HFF-Myc (cell line): ENCODE results near the gene GRIN3A.

Experiments used
- DNase-seq: peaks from one replicate; pipeline ENCODE4 v3.0.0-alpha.2; 2011; ENCODE audit warnings: low read depth; ENCODE audit errors: extremely low read depth
- H3K4me3 ChIP-seq: replicated peaks from 2 replicates; pipeline ENCODE4 v1.5.1; 2011; ENCODE audit warnings: low read depth, mild to moderate bottlenecking, control low read depth, low read length
- CTCF ChIP-seq: IDR thresholded peaks from 2 replicates; pipeline ENCODE4 v1.5.1; 2012; ENCODE audit warnings: mild to moderate bottlenecking, low read depth, low read length, control low read depth; ENCODE audit errors: missing control alignments

GRIN3A gene

DNA sequence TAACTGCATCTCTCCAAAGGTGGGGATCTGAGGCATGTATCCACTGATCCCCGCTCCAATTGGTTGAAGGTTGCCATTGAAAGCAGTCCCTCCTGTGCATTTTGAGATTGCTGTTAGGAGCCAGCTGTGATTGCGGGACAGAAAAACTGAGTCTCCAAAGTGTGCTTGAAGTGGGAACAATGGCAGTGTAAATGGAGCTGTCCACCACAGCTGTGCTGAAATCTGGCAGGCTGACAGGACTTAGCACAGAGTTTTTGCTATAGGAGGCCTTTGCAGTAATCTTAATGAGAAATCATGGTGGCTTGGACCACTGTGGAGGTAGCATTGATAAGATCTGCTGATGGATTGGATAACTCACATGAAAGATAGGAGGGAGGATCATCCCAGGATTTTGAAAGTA is 201.5 kb downstream of the GRIN3A start:
- DNase-seq: no peak
- TF ChIP-seq CTCF: no peak
- H3K4me3 ChIP-seq: no peak overlapping the region

- no peak for DNase-seq
- H3K4me3 ChIP-seq: no peak overlapping the region
- no peak for TF ChIP-seq CTCF
These were observed 202.1 kb downstream of the GRIN3A start for GRCh38 chr9:101536351-101536750.

DNA sequence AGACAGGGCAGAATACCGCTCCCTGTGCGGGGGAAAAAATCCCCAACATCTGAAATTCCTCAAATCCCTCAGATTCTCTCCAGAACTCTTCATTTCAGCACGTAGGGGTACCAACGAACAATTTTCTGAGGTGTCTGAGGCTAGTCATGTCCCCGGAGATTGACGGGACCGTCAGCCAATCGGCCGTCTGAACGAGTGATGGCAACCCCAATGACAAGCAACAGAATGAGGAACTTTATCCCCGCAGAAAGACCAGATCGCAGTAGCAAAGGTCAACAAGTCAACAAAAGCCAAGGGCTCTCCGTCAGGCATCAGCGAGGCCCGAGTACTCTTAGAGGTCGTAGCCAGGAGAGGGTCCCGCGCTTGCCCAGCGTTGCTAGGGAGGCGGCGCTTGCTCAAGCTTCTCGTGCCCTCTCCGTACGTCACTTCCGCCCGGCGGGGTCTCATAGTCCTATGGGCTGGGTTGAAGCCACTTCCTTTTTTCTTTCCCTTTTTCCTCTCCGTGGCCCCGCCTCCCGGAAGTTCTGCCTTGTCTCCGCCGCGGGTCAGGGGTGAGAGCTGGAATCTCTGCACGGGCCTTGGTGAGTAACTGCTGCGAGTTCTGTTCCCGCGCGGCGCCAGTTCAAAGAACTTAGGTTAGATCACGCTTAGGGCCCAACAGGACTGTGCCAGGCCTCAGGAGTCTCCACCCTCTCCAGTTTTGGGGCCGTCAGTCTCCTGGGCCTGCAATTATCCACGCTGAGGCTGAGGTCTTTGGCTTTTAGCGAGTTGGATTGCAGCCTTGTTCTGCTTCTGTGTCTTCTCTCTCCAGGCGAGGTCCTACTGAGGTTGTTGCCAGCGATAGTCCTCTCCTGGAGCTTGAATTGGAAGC is 204.9 kb downstream of the GRIN3A start, which contains the start of gene RNF20:
TSS of gene RNF20 (plus strand) at position 520 of the 871 bp plus-strand sequence. CDS start 1,571 bp downstream, outside the sequence.
- peak within 1 kb of the TSS; percentile 93 for H3K4me3 ChIP-seq
- TF ChIP-seq CTCF: no peak
- peak; percentile 93 for DNase-seq

DNA sequence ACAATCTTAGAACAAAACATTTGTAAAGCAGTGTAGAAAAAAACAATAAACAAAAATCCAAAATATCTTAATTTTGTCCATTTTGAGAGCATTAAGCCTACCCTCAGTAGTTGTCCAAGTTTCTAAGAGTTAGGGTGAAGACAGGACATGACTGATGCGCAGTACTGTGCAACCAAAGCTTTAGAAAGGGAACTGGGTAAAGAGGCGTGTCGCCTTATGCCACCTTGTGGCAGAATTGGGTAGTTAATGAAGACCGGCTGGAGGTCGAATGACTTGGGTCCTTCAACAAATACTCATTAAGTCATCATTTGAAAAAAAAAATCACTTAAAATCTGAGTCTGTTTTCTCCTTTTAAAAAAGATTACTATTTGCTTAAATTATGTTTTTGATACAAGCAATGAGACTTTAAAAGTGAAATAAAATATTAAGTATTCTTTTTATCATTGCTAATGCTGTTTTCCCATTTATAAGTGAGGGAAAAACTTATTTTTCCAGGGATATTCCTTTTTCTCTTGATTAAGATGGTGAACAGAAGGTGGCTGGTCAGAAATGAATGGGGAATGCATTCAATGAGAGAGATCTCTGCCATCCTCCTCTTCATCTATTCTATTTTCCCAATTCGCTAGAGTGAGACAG is 208.3 kb downstream of the GRIN3A start:
- peak; percentile 61 for DNase-seq
- H3K4me3 ChIP-seq: no peak overlapping the region
- peak; percentile 80 for TF ChIP-seq CTCF

DNA sequence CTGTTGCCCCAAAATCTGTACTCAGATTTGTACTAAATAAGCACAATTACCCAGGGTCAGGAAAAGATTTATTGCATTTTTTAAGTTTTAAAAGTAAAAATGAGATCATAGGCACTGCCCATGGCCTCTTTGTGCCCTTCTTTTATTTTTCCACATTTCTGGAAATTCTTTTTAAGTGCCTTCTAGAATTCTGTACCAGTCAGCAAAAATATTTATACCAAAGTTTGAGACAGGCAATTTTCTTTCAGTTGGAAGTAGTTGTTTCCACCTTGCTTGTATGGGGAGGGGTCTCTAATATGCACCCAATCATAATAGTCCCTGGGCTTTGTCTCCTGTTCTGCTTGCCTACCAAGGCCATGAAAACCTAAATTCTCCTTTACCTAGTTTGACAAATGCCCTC is 210.4 kb downstream of the GRIN3A start:
- no peak for TF ChIP-seq CTCF
- DNase-seq: no peak
- H3K4me3 ChIP-seq: no peak overlapping the region

- no peak for TF ChIP-seq CTCF
- no peak overlapping the region for H3K4me3 ChIP-seq
- DNase-seq: no peak
These were observed 211.4 kb downstream of the GRIN3A start for GRCh38 chr9:101527066-101527465.
